ENCODE data around the gene CYLD. TPM values are rescaled to one million over a fixed set of nuclear protein-coding genes. Genes with fewer than 3 reads are reported as not detected.

Gene CYLD
- total and polyA plus RNA-seq, 7 donors, result 20.1 to 103 (median 50.5) TPM

DNA sequence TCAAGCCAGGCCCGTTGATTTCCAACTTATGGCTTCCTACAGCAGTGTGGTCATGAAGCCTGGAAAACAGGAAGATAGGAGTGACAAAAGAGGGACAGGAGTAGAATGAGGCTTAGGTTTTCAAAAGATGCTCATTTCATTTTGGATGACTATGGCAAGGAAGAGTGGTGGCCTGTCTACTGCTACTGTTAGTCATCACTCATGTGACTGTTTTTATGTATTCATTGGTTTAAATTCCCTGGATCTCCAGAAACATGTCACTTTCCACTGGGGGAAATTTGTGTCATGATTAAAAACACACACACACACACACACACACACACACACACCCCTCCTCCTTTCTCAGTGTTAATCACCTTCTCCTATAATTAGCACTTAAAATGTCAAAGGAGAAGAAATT lies 1.1 kb upstream of the CYLD start:
- peak overlapping the region; percentile 64 for H3K4me3 ChIP-seq
- peak overlapping the region; percentile 84 for H3K27ac ChIP-seq
- H3K4me1 ChIP-seq, result peaks cover 15% of the 10 kb centered on the region
- H3K9me3 ChIP-seq, result no peaks in the 10 kb centered on the region
- TF ChIP-seq, protein P1, sequence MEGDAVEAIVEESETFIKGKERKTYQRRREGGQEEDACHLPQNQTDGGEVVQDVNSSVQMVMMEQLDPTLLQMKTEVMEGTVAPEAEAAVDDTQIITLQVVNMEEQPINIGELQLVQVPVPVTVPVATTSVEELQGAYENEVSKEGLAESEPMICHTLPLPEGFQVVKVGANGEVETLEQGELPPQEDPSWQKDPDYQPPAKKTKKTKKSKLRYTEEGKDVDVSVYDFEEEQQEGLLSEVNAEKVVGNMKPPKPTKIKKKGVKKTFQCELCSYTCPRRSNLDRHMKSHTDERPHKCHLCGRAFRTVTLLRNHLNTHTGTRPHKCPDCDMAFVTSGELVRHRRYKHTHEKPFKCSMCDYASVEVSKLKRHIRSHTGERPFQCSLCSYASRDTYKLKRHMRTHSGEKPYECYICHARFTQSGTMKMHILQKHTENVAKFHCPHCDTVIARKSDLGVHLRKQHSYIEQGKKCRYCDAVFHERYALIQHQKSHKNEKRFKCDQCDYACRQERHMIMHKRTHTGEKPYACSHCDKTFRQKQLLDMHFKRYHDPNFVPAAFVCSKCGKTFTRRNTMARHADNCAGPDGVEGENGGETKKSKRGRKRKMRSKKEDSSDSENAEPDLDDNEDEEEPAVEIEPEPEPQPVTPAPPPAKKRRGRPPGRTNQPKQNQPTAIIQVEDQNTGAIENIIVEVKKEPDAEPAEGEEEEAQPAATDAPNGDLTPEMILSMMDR (IDR thresholded peaks at IDR 0.05), result no peak
- intact Hi-C loops (cut with DNase I), result loop anchor here (5.0 to 10.0 kb wide), 3 partner anchors 67 to 376 kb away; partner anchors contain the start of gene BRD7 (in 2 of the 2)
- peaks cover 0 to 14% of the 10 kb centered on the region in 2 donors for H3K36me3 ChIP-seq (ENCODE audit: insufficient read depth in 1 of 2, low read depth in 1 of 2)
- H3K27me3 ChIP-seq (ENCODE audit: insufficient read depth in 3 of 3, low read length in 2 of 3), result no peaks in the 10 kb centered on the region
- ATAC-seq (no peak), DNase-seq (no peak)
- WGBS, 3 donors, result 67 to 77% (median 73%) methylated on average over 1 of the region's 1 CpG

DNA sequence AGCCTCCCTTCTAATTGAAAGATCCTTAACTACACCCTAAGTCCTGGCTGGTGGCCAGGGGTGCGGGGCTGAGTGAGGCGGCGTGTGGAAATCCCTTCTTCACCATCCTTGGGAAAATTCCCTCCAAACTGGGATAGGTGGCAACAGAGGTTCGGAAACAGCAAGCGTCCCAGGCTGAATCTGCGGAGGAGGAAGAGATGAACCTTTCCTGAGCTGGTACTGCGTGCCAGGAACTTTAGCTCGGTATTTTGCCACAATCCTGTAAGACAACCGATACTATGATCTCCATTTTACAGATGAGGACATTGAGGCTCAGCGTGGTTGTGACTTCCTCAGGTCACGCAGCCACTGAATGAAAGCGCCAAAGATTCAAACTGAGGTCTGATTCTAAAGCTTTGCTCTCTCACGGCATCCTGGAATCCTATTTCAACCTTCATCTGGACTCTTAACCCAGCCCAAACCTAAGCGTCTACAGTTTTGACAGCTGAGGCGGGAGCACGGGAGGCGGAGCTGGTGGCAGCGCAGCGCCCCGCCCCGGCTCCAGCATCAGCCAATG lies 583 bp upstream of the CYLD start:
- 5 to 8% (median 6%) methylated on average over 21 of the region's 21 CpGs for WGBS, 3 donors
- Histone ChIP-seq H3K27ac (peak overlapping the region; percentile 84), H3K4me1 (peaks cover 19% of the 10 kb centered on the region), H3K36me3 (ENCODE audit: insufficient read depth in 1 of 2, low read depth in 1 of 2) (peaks cover 0 to 18% of the 10 kb centered on the region in 2 donors), H3K4me3 (peak overlapping the region; percentile 64), H3K27me3 (ENCODE audit: insufficient read depth in 3 of 3, low read length in 2 of 3) (no peaks in the 10 kb centered on the region), H3K9me3 (no peaks in the 10 kb centered on the region)
- intact Hi-C loops (cut with DNase I), result loop anchor here (5.0 to 10.0 kb wide), 3 partner anchors 66 to 377 kb away; partner anchors contain the start of gene BRD7 (in 2 of the 2)
- ATAC-seq (peak in 2 of 4 donors; percentile 1 to 2), DNase-seq (peak in 1 of 2 donors; percentile 61)
- TF ChIP-seq, protein P1 (IDR thresholded peaks at IDR 0.05), result no peak

DNA sequence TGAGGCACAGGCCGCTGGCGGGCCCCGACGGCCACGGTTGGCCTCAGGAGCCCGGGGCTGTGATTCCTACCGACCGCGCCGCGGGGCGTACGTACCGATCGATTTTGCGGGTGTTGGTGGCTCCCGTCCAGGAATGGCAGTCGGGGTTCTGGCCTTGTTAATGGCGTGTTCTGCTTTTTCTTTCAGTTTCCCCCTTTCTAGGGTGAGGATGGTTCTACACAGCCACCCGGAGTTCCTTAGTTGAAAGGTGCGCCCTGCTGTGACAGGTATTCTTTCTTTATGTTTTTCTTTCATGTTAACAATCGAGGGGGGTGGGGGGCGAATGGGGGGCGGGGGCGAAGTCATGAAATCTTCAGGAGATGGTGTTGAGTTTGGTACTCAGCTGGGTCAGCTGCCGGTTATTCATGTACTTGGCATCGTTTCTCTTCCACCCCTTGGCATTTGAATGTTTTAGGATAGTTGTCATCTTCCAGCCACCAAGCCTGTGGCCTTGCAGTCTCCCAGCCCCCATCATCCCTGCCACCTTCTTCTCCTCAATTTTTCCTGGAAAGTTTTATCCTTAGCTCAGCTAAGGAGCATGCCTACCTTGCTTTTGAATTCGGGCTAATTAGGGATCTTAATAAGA lies 802 bp downstream of the CYLD start:
- peaks cover 0 to 18% of the 10 kb centered on the region in 2 donors for H3K36me3 ChIP-seq (ENCODE audit: insufficient read depth in 1 of 2, low read depth in 1 of 2)
- H3K27me3 ChIP-seq (ENCODE audit: insufficient read depth in 3 of 3, low read length in 2 of 3), result no peaks in the 10 kb centered on the region
- no peaks in the 10 kb centered on the region for H3K9me3 ChIP-seq
- WGBS, 3 donors, result 2% methylated on average over 22 to 28 of the region's 28 CpGs
- TF ChIP-seq, protein P1 (IDR thresholded peaks at IDR 0.05), result no peak
- intact Hi-C loops (cut with DNase I), result loop anchor here (5.0 to 10.0 kb wide), 3 partner anchors 65 to 378 kb away; partner anchors contain the start of gene BRD7 (in 2 of the 2)
- H3K27ac ChIP-seq, result peak overlapping the region; percentile 94
- ATAC-seq (peak in 1 of 4 donors; percentile 36), DNase-seq (peak; percentile 27 to 68)
- peak overlapping the region; percentile 90 for H3K4me3 ChIP-seq
- peaks cover 27% of the 10 kb centered on the region for H3K4me1 ChIP-seq

DNA sequence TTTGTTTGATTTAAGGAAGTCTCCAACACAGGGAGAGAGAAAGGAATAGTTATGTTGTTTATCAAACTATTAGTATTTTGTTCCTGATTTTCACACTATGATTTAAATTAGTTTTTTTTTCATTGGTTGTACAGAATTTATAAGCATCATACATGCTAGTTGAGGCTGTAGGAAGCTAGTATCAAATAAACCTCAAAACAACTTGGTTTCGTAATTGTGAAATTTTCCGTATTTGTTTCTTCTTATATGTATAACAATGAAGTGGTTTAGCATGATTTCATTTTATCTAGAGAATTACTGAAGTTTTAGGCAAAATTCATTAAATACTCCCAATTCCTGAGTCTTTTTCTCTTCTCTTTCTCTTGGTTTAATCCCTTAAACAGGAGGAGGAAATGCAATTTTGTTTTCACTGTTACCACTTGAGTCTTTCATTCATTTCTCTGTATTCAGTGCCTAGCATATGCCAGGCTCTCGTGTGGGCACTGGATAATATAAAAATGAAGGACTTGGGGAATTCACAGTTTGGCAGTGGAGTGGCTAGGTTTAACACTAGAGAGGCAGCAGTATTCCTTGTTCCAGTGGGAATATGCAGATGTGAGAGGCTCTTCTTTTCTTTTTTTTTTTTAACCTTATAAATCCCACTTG lies 1.8 kb downstream of the CYLD start:
- Histone ChIP-seq H3K9me3 (no peaks in the 10 kb centered on the region), H3K27ac (peak overlapping the region; percentile 32)
- intact Hi-C loops (cut with DNase I), result loop anchor here (5.0 to 10.0 kb wide), 3 partner anchors 64 to 379 kb away; partner anchors contain the start of gene BRD7 (in 2 of the 2)

More for the DNA sequence above, 1.8 kb downstream of the CYLD start:
- ATAC-seq (no peak), DNase-seq (no peak)
- Histone ChIP-seq H3K4me1 (peaks cover 35% of the 10 kb centered on the region), H3K4me3 (peak overlapping the region; percentile 90), H3K36me3 (ENCODE audit: insufficient read depth in 1 of 2, low read depth in 1 of 2) (peaks cover 0 to 18% of the 10 kb centered on the region in 2 donors), H3K27me3 (ENCODE audit: insufficient read depth in 3 of 3, low read length in 2 of 3) (no peaks in the 10 kb centered on the region)
- TF ChIP-seq, protein P1 (IDR thresholded peaks at IDR 0.05), result no peak
- WGBS, 3 donors, result 70 to 75% (median 75%) methylated on average over 3 of the region's 3 CpGs
